Loucy (cell line): ENCODE measurements around the gene AVPI1.

Experiments used
- H2AFZ ChIP-seq: fragments of 200-600 bp; sonication (generic); 2 replicates; pipeline ENCODE4 v1.6.0; 2016; ENCODE audit warnings: antibody characterized with exemption, mild to moderate bottlenecking, low read length, moderate library complexity
- H3F3A ChIP-seq: fragments of 200-600 bp; 2 replicates; pipeline ENCODE4 v1.6.0; 2016; ENCODE audit warnings: antibody characterized with exemption, low read depth, mild to moderate bottlenecking
- H3K27me3 ChIP-seq: fragments of 200-600 bp; sonication (generic); 2 replicates; pipeline ENCODE4 v1.6.1; 2014; ENCODE audit warnings: low read length, mild to moderate bottlenecking; ENCODE audit not compliant: insufficient read depth, poor library complexity, severe bottlenecking
- H3K36me3 ChIP-seq: fragments of 200-600 bp; sonication (generic); 2 replicates; pipeline ENCODE4 v1.6.1; 2016; ENCODE audit warnings: low read length; ENCODE audit not compliant: insufficient read depth
- H3K4me1 ChIP-seq: fragments of 200-600 bp; sonication (generic); 2 replicates; pipeline ENCODE4 v1.5.1; 2014; ENCODE audit warnings: low read length, mild to moderate bottlenecking; ENCODE audit not compliant: insufficient read depth, poor library complexity, severe bottlenecking
- H3K4me2 ChIP-seq: fragments of 200-600 bp; sonication (generic); 2 replicates; pipeline ENCODE4 v1.6.0; 2014; ENCODE audit warnings: antibody characterized with exemption, low read length, low read depth, mild to moderate bottlenecking; ENCODE audit not compliant: poor library complexity, severe bottlenecking
- H3K4me3 ChIP-seq: fragments of 200-600 bp; sonication (generic); 2 replicates; pipeline ENCODE4 v1.5.1; 2014; ENCODE audit warnings: low read length, mild to moderate bottlenecking, mixed read lengths; ENCODE audit not compliant: poor library complexity, severe bottlenecking
- H3K79me2 ChIP-seq: fragments of 200-600 bp; sonication (generic); 2 replicates; pipeline ENCODE4 v1.6.1; 2014; ENCODE audit warnings: low read length; ENCODE audit not compliant: insufficient read depth
- H3K9ac ChIP-seq: fragments of 200-600 bp; sonication (generic); 2 replicates; pipeline ENCODE4 v1.6.0; 2014; ENCODE audit warnings: mild to moderate bottlenecking, low read depth, low read length, moderate library complexity; ENCODE audit not compliant: poor library complexity, severe bottlenecking
- H3K9me2 ChIP-seq: fragments of 200-600 bp; sonication (generic); replicated peaks from 2 replicates; pipeline ENCODE4 v1.6.1; 2016; ENCODE audit warnings: low read depth, low read length, mixed read lengths
- H3K9me3 ChIP-seq: fragments of 200-600 bp; sonication (generic); 2 replicates; pipeline ENCODE4 v1.6.1; 2014; ENCODE audit warnings: mild to moderate bottlenecking, antibody characterized with exemption, low read length, low read depth; ENCODE audit not compliant: insufficient read depth
- H4K20me1 ChIP-seq: fragments of 200-600 bp; sonication (generic); 2 replicates; pipeline ENCODE4 v1.6.0; 2014; ENCODE audit warnings: antibody characterized with exemption, low read length, mild to moderate bottlenecking; ENCODE audit not compliant: insufficient read depth, poor library complexity, severe bottlenecking
- EZH2phosphoT487 ChIP-seq: fragments of 200-600 bp; IDR thresholded peaks from 2 replicates; pipeline ENCODE4 v1.6.1; 2018; ENCODE audit warnings: antibody characterized with exemption, mild to moderate bottlenecking, moderate library complexity, borderline replicate concordance
- TF ChIP-seq, protein P1 (sequence below): fragments of 200-600 bp; sonication (generic); conservative IDR thresholded peaks from 2 replicates; pipeline ENCODE4 v1.5.1; 2014; ENCODE audit warnings: mild to moderate bottlenecking, antibody characterized with exemption, low read length

Gene AVPI1

DNA sequence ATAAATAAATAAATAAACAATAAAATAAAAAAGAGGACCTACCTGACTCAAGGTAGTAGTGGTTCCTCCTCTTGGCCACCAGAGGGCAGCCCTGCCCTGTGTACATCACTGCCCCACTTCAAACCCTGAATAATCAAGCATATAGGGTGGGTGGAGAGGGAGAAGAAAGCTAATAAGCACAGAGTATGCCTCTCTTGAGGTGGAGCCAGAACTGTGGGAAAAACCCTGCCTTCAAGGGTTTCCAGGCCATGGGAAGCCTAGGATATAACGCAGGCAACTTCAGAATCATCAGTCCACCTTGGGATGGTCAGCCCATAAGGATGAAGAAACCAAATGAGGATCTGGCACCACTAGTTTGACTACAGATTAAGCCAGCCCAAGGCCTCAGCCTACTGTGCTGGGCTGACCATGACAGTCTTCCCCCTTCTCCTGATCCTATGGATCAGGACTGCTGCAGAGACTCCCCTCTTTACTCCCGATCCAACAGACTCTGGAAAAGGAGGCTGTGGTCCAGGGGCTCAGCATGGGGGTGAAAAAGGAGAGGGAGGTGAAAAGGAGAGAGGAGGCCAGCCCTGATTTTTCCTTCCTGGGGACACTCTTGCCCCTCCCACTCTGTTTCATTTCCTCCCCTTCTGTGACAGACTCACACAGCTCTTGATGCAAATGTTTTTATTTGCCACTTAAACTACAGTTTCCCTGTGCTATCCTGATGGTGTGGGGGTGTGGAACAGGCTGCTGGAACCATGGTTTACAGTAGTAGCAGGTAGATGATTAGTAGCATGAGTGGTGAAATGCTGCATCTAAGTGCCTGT is 10.1 kb downstream of the AVPI1 start:
- no peaks in the 10 kb centered on the region for H3K9me3 ChIP-seq
- H3K9me2 ChIP-seq, result no peaks in the 10 kb centered on the region
- no peak overlapping the region for H3K4me3 ChIP-seq
- TF ChIP-seq EZH2phosphoT487, result no peak
- TF ChIP-seq, protein P1, sequence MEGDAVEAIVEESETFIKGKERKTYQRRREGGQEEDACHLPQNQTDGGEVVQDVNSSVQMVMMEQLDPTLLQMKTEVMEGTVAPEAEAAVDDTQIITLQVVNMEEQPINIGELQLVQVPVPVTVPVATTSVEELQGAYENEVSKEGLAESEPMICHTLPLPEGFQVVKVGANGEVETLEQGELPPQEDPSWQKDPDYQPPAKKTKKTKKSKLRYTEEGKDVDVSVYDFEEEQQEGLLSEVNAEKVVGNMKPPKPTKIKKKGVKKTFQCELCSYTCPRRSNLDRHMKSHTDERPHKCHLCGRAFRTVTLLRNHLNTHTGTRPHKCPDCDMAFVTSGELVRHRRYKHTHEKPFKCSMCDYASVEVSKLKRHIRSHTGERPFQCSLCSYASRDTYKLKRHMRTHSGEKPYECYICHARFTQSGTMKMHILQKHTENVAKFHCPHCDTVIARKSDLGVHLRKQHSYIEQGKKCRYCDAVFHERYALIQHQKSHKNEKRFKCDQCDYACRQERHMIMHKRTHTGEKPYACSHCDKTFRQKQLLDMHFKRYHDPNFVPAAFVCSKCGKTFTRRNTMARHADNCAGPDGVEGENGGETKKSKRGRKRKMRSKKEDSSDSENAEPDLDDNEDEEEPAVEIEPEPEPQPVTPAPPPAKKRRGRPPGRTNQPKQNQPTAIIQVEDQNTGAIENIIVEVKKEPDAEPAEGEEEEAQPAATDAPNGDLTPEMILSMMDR, result peak; percentile 72
- no peak overlapping the region for H3K9ac ChIP-seq
- no peaks in the 10 kb centered on the region for H3F3A ChIP-seq
- H3K4me2 ChIP-seq, result no peak overlapping the region
- H3K4me1 ChIP-seq, result no peaks in the 10 kb centered on the region
- H3K27me3 ChIP-seq, result no peaks in the 10 kb centered on the region
- H2AFZ ChIP-seq, result no peak overlapping the region
- H3K79me2 ChIP-seq, result no peaks in the 10 kb centered on the region
- H4K20me1 ChIP-seq, result no peaks in the 10 kb centered on the region
- peaks cover 38% of the 10 kb centered on the region; the same call in 1 of the 2 replicates for H3K36me3 ChIP-seq

DNA sequence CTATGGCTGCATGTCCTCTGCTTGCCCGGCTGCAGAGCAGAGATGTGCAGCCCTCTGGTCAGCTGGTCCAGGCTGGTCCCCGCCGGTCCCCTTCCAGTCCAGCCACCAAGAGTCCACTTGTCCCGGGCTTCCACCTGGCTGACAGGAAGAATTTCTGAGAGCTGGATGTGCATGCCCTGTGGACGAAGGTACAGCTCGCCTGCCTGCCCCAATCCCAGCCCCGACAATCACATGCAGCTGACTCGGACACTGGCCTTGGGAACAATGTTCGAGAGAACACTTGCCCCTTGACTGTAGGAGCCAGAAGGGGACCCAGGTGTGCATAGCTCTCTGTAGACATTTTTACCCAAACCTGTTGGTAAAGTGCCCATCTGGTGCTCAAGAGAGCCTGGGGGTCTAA is 11.8 kb downstream of the AVPI1 start:
- Histone ChIP-seq H3K4me1 (no peaks in the 10 kb centered on the region), H3K27me3 (no peaks in the 10 kb centered on the region), H3F3A (no peaks in the 10 kb centered on the region), H3K9ac (no peak overlapping the region), H3K4me2 (no peak overlapping the region), H3K79me2 (no peaks in the 10 kb centered on the region), H3K9me3 (no peaks in the 10 kb centered on the region), H2AFZ (no peak overlapping the region), H4K20me1 (no peaks in the 10 kb centered on the region), H3K9me2 (no peaks in the 10 kb centered on the region), H3K4me3 (no peak overlapping the region), H3K36me3 (peaks cover 46% of the 10 kb centered on the region; the same call in 1 of the 2 replicates)
- TF ChIP-seq, protein P1, result no peak
- no peak for TF ChIP-seq EZH2phosphoT487

DNA sequence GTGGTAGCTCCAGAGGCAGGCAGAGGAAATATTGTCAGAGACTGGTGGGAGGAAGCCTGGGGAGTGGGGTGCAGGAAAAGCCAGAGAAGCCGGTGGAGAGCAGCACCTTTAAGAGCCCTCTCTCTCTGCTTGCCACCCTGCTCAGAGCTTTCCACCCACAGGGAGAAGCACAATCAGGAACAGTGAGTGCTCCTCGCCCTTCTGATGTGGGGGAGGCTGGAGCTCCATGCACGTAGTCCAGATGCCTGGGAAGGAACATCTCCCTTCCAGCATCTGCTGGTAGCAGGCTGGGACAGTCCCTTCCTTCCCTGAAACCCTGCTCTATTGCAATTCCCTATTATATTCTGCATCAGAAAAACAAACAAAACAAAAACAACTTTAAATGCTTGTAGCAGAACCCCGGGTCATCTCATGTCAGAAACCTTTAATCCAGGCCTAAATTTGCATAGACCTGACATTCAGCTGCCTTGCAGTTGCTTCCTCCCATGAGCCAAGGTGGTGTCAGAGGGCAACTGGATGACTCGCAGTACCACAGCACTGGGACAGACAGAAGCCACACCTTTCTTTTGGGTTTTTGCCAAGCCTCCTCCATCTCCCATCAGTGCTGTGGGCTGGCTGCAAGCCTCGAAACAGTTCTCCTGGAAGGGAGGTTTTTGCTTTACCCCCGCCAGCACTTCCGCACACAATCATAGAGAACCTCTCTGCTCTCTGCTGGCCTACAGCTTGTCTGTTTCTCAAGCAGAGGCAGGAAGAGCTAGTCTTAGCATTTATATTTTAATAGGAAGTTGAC is 13.1 kb downstream of the AVPI1 start:
- H3K36me3 ChIP-seq, result peaks cover 52% of the 10 kb centered on the region; the same call in 1 of the 2 replicates
- H3K4me1 ChIP-seq, result no peaks in the 10 kb centered on the region
- no peak overlapping the region for H2AFZ ChIP-seq
- H3K4me2 ChIP-seq, result no peak overlapping the region
- TF ChIP-seq, protein P1, result no peak
- TF ChIP-seq EZH2phosphoT487, result no peak
- no peaks in the 10 kb centered on the region for H3K9me3 ChIP-seq
- no peak overlapping the region for H3K4me3 ChIP-seq
- no peak overlapping the region for H3K9ac ChIP-seq
- no peaks in the 10 kb centered on the region for H3F3A ChIP-seq
- no peaks in the 10 kb centered on the region for H3K79me2 ChIP-seq
- no peaks in the 10 kb centered on the region for H3K27me3 ChIP-seq
- H3K9me2 ChIP-seq, result no peaks in the 10 kb centered on the region
- no peaks in the 10 kb centered on the region for H4K20me1 ChIP-seq
